Cortex of kidney (tissue), 1 donor: ENCODE data around the gene BARX1.
"Not testable (repeated sequence)": the region's sequence is repeated elsewhere in the genome, so short reads cannot be mapped to it uniquely, and the experiment has no call there.

Experiments used
- DNase-seq: peaks from one replicate; lab custom pipeline; 2025; lab: John Stamatoyannopoulos, UW

Gene BARX1

GRCh38 chr9:93955111-93955980, at the start of gene BARX1:
Gene BARX1 (minus strand): TSS chr9:93955355. CDS start chr9:93955146, 209 bp downstream.
- DNase-seq, result no peak

GRCh38 chr9:94002316-94003140, 47.4 kb upstream of the BARX1 start:
- DNase-seq, result no peak

GRCh38 chr9:93996863-93997262, 41.7 kb upstream of the BARX1 start:
- DNase-seq, result no peak

- DNase-seq, result no peak
Observed at GRCh38 chr9:93996367-93996766, 41.2 kb upstream of the BARX1 start.

GRCh38 chr9:93994545-93994944, 39.4 kb upstream of the BARX1 start:
- no peak for DNase-seq

GRCh38 chr9:93994132-93994531, 39.0 kb upstream of the BARX1 start:
- DNase-seq, result no peak

- no peak for DNase-seq
Observed at GRCh38 chr9:93992830-93993229, 37.7 kb upstream of the BARX1 start.

GRCh38 chr9:93990448-93990847, 35.3 kb upstream of the BARX1 start:
- no peak for DNase-seq

GRCh38 chr9:93988056-93988455, 32.9 kb upstream of the BARX1 start:
- no peak for DNase-seq

GRCh38 chr9:93984860-93985259, 29.7 kb upstream of the BARX1 start:
- DNase-seq, result no peak

GRCh38 chr9:93983875-93984274, 28.7 kb upstream of the BARX1 start:
- no peak for DNase-seq

GRCh38 chr9:93979721-93980120, 24.6 kb upstream of the BARX1 start:
- DNase-seq, result no peak

- DNase-seq, result no peak
Observed at GRCh38 chr9:93978551-93978950, 23.4 kb upstream of the BARX1 start.

GRCh38 chr9:93976973-93977372, 21.8 kb upstream of the BARX1 start:
- DNase-seq, result no peak

- DNase-seq, result no peak
Observed at GRCh38 chr9:93976081-93976480, 20.9 kb upstream of the BARX1 start.

GRCh38 chr9:93975262-93975661, 20.1 kb upstream of the BARX1 start:
- DNase-seq, result no peak

GRCh38 chr9:93974151-93974550, 19.0 kb upstream of the BARX1 start:
- DNase-seq, result no peak

- not testable (repeated sequence) for DNase-seq
Observed at GRCh38 chr9:93972655-93973054, 17.5 kb upstream of the BARX1 start.

GRCh38 chr9:93969328-93969661, 14.1 kb upstream of the BARX1 start:
- DNase-seq, result no peak

- no peak for DNase-seq
Observed at GRCh38 chr9:93968451-93969327, 13.5 kb upstream of the BARX1 start.

- no peak for DNase-seq
Observed at GRCh38 chr9:93967020-93967803, 12.1 kb upstream of the BARX1 start.
